Gastrocnemius medialis (tissue), 4 donors: ENCODE measurements around the gene ZBTB46. TPM values are rescaled to one million over a fixed set of nuclear protein-coding genes. Genes with fewer than 3 reads are reported as not detected.

Source experiments
- ATAC-seq, 2 donors: fragments of 150-250 bp; one replicate each; pipeline ENCODE4 v1.9.1; 2016
- DNase-seq, 2 donors: peaks; one replicate each; pipeline ENCODE4 v3.0.0-alpha.2; 2019
- H3K27ac ChIP-seq, 4 donors: fragments of 200-600 bp; sonication (generic); 1 replicate in 1 of 4; 2 replicates in 3 of 4; pipeline ENCODE4 v1.5.1; 2016 to 2018; ENCODE audit warnings: mild to moderate bottlenecking in 2 of 4, moderate library complexity in 1 of 4
- H3K27me3 ChIP-seq, 3 donors: fragments of 200-600 bp; sonication (generic) in 2 of 3; 1 replicate in 1 of 3; 2 replicates in 2 of 3; pipeline versions ENCODE4 v1.5.1 to v1.6.0; 2016 to 2019; ENCODE audit warnings: mild to moderate bottlenecking in 1 of 3, moderate library complexity in 1 of 3
- H3K36me3 ChIP-seq, 2 donors: fragments of 200-600 bp; sonication (generic) in 1 of 2; one replicate each; pipeline ENCODE4 v1.5.1; 2017 to 2018
- H3K4me1 ChIP-seq, 2 donors: fragments of 200-600 bp; sonication (generic) in 1 of 2; one replicate each; pipeline ENCODE4 v1.5.1; 2016 to 2017; ENCODE audit warnings: mild to moderate bottlenecking in 2 of 2
- H3K4me3 ChIP-seq, 4 donors: fragments of 200-600 bp; sonication (generic) in 3 of 4; 1 replicate in 1 of 4; 2 replicates in 3 of 4; pipeline ENCODE4 v1.5.1; 2016 to 2019; ENCODE audit warnings: mild to moderate bottlenecking in 2 of 4
- H3K9me3 ChIP-seq, 3 donors: fragments of 200-600 bp; sonication (generic) in 2 of 3; 1 replicate in 1 of 3; 2 replicates in 2 of 3; pipeline ENCODE4 v1.5.1; 2016 to 2019
- POLR2A ChIP-seq, 2 donors: fragments of 450-650 bp; IDR thresholded peaks; one replicate each; pipeline ENCODE4 v1.6.1; 2017; ENCODE audit warnings: antibody characterized with exemption in 2 of 2, mild to moderate bottlenecking in 2 of 2, moderate library complexity in 2 of 2
- in situ Hi-C, 4 donors: fragments of 200-750 bp; cut with MboI; loops; one replicate each; pipeline versions ENCODE4 v1.15.0 to v1.8.0; 2017; ENCODE audit warnings: low sequenced_read_pairs in 4 of 4
- intact Hi-C: fragments of 100-400 bp; cut with DNase I; formaldehyde crosslinking; loops from one replicate; pipeline ENCODE4 v1.15.1; 2023; ENCODE audit warnings: low total_unique reads
- total RNA-seq, 4 donors: library from RNA; depleted of rRNA; stranded (reverse); fragments of >200 nt; gene quantifications; one replicate each; pipeline versions ENCODE4 v1.1.0 to v1.2.3, GENCODE V29; 2016
- TF ChIP-seq, protein P1 (sequence below), 5 experiments: fragments of 450-650 bp in 3 of 5; fragments of 200-600 bp in 2 of 5; sonication (generic) in 2 of 5; IDR thresholded peaks in 4 of 5; conservative IDR thresholded peaks in 1 of 5; 1 replicate in 4 of 5; 2 replicates in 1 of 5; pipeline ENCODE4 v1.5.1; 2016 to 2019; ENCODE audit warnings: antibody characterized with exemption in 5 of 5, mild to moderate bottlenecking in 3 of 5, moderate library complexity in 3 of 5

ZBTB46 gene
- total RNA-seq, 4 donors from 2014 or later: 4.3 to 7.1 (median 5.6) TPM

DNA sequence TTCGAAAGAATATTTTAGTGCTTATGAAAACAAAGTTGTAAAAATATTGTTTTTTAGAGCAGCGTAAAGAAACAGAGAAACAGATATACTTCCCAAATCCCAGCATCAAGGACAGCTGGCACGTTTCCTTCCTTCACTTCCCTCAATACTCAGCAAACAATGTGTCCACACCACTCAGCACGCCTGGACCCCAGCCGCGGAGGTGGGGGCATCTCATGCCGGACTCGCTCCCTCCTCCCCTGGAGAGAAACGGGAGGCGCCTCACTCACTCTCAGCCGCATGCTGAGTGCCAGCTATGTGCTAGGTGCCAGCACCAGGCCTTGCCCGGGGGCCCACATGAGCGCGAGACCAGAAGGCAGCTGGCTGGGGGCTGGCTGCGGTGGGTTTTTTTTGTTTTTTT lies 56.8 kb downstream of the ZBTB46 start:
- DNase-seq (no peak), ATAC-seq (no peak)
- Histone ChIP-seq H3K9me3 (no peaks in the 10 kb centered on the region), H3K27ac (no peak overlapping the region), H3K36me3 (no peaks in the 10 kb centered on the region), H3K4me1 (no peaks in the 10 kb centered on the region), H3K4me3 (no peak overlapping the region), H3K27me3 (no peaks in the 10 kb centered on the region)
- in situ Hi-C loops: no loop called here
- intact Hi-C loops: loop anchor here (5.0 kb wide), 1 partner anchor 48 kb away; no protein-coding TSS in a partner anchor
- TF ChIP-seq POLR2A (IDR thresholded peaks at IDR 0.05): no peak
- TF ChIP-seq, protein P1, sequence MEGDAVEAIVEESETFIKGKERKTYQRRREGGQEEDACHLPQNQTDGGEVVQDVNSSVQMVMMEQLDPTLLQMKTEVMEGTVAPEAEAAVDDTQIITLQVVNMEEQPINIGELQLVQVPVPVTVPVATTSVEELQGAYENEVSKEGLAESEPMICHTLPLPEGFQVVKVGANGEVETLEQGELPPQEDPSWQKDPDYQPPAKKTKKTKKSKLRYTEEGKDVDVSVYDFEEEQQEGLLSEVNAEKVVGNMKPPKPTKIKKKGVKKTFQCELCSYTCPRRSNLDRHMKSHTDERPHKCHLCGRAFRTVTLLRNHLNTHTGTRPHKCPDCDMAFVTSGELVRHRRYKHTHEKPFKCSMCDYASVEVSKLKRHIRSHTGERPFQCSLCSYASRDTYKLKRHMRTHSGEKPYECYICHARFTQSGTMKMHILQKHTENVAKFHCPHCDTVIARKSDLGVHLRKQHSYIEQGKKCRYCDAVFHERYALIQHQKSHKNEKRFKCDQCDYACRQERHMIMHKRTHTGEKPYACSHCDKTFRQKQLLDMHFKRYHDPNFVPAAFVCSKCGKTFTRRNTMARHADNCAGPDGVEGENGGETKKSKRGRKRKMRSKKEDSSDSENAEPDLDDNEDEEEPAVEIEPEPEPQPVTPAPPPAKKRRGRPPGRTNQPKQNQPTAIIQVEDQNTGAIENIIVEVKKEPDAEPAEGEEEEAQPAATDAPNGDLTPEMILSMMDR (IDR thresholded peaks at IDR 0.05 in 4 of 5, conservative IDR thresholded peaks at IDR 0.05 in 1 of 5): no peak

DNA sequence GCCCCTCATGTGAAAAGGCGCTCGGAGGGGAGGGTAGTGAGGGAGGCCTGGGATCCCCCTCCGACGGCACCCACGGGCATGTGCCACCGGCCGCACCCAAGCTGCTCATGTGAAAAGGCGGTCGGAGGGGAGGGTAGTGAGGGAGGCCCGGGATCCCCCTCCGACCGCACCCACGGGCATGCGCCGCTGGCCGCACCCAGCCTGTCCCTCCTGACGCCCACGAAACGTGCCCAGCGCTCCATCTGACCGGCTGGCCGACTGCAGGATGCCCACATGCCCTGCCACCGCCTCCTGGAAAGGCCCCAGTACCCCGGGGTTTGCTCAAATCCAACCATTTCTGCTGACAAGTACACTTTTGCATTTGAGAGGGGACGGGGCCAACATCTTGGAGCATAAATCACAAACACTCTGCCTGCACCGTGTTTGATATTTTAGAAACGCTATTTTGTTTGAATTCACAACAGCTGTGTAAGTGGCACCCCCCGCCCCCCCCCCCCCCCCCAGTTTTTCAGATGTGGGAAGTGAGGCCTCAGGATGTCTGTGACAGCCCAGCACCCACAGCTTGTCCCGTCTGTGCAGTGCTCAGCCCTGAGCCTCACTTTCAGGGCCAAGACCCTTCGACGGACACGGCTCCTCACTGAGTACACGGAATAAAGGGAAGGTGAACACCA lies 57.4 kb downstream of the ZBTB46 start:
- Histone ChIP-seq H3K27ac (no peak overlapping the region), H3K4me1 (no peaks in the 10 kb centered on the region), H3K9me3 (no peaks in the 10 kb centered on the region), H3K4me3 (no peak overlapping the region), H3K36me3 (no peaks in the 10 kb centered on the region), H3K27me3 (no peaks in the 10 kb centered on the region)
- TF ChIP-seq, protein P1 (IDR thresholded peaks at IDR 0.05 in 4 of 5, conservative IDR thresholded peaks at IDR 0.05 in 1 of 5): no peak
- no peak for TF ChIP-seq POLR2A (IDR thresholded peaks at IDR 0.05)
- intact Hi-C loops (loop anchor here (5.0 kb wide), 1 partner anchor 49 kb away; no protein-coding TSS in a partner anchor), in situ Hi-C loops (no loop called here)
- DNase-seq: no peak
- no peak for ATAC-seq

DNA sequence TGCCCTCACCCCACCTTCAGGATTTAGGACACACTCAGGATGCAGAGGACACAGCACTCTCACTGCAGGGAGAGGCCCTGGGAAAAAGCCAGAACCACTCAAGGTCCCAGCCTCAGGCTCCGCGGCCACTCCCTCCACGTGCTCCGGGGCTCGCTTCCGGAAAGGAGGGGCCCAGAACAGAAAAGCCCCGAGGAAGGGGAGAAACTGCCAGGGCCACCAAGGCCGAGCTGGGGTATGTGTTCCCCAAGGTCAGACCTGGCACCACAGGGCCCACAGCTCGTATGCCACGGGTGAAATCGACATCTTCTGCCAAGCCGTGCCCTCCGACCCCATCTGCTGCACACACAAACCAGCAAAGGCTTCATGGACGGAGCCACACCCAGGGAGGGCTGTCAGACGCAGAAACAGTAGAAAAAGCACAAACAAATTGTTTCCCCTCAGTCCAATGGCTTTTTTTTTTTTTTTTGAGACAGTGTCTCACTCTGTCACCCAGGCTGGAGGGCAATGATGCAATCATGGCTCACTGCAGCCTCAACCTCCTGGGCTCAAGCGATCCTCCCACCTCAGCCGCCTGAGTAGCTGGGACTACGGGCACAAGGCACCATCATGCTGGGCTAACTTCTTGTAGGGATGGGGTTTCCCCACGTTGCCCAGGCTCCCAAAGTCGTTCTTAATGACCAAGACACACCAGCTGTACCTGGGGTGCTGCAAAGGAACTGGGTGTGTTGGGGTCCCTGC lies 58.1 kb downstream of the ZBTB46 start:
- ATAC-seq (no peak), DNase-seq (no peak)
- H3K4me1 ChIP-seq: no peaks in the 10 kb centered on the region
- no peak for TF ChIP-seq POLR2A (IDR thresholded peaks at IDR 0.05)
- TF ChIP-seq, protein P1 (IDR thresholded peaks at IDR 0.05 in 4 of 5, conservative IDR thresholded peaks at IDR 0.05 in 1 of 5): no peak
- intact Hi-C loops (loop anchor here (5.0 kb wide), 1 partner anchor 49 kb away; no protein-coding TSS in a partner anchor), in situ Hi-C loops (no loop called here)
- H3K4me3 ChIP-seq: no peak overlapping the region
- no peaks in the 10 kb centered on the region for H3K36me3 ChIP-seq
- H3K27me3 ChIP-seq: no peaks in the 10 kb centered on the region
- no peaks in the 10 kb centered on the region for H3K9me3 ChIP-seq
- H3K27ac ChIP-seq: no peak overlapping the region

DNA sequence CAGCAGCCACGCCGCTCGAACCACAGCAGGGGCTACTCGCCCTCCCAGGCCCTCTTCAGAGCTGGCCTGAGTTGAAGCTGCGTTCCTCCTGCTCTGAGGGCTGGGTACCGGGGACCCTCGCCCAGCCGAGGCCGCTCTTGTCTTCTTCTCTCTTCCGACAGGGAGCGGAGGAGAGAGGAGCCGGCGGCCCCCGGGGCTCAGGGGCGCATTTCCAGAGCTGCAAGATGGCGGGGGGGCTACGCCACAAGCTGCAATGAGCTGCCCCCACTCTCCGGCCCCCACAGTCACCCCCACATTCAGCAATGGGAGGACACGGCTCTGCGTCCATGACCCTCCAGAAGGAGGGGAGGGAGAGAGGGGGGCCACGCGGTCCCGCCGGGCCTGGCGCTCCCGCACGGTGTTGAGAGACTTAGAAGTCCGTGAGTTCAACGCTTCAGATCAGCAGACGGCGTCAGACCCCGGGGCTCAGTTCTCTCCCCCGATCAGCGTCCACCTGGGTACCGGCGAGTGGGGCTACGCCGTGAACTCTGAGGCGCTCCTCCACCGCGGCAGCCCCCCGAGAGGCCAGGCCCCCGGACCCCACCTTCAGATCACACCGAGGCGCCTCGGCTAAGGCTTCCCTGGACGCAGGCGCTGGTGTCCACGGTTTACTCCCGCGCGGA lies 59.9 kb downstream of the ZBTB46 start:
- intact Hi-C loops (loop anchor here (5.0 kb wide), 1 partner anchor 51 kb away; no protein-coding TSS in a partner anchor), in situ Hi-C loops (no loop called here)
- no peak overlapping the region for H3K4me3 ChIP-seq
- TF ChIP-seq, protein P1 (IDR thresholded peaks at IDR 0.05 in 4 of 5, conservative IDR thresholded peaks at IDR 0.05 in 1 of 5): no peak
- no peak for TF ChIP-seq POLR2A (IDR thresholded peaks at IDR 0.05)
- peaks cover 0 to 6% of the 10 kb centered on the region in 2 donors for H3K4me1 ChIP-seq
- DNase-seq (no peak), ATAC-seq (no peak)
- H3K9me3 ChIP-seq: no peaks in the 10 kb centered on the region
- H3K36me3 ChIP-seq: no peaks in the 10 kb centered on the region
- no peaks in the 10 kb centered on the region for H3K27me3 ChIP-seq
- no peak overlapping the region for H3K27ac ChIP-seq
